ENCODE data around the gene SLC22A5. TPM values are rescaled to one million over a fixed set of nuclear protein-coding genes. Genes with fewer than 3 reads are reported as not detected.

Gene SLC22A5
- total RNA-seq, 4 donors from 2014 or later, result 25.6 to 152 (median 110) TPM

- Histone ChIP-seq H3K4me1 (peaks cover 6 to 50% (median 12%) of the 10 kb centered on the region in 4 donors), H3K9me3 (no peaks in the 10 kb centered on the region), H3K4me3 (no peak overlapping the region), H3K27me3 (no peaks in the 10 kb centered on the region), H3K36me3 (peaks cover 0 to under 1% (median 0%) of the 10 kb centered on the region in 3 donors), H3K27ac (peak overlapping the region in 1 of 4 donors; percentile 4)
- TF ChIP-seq POLR2A (IDR thresholded peaks at IDR 0.05), result no peak
- TF ChIP-seq CTCF (IDR thresholded peaks at IDR 0.05), result no peak
- no peak for DNase-seq
These were observed 74.6 kb downstream of the SLC22A5 start for GRCh38 chr5:132444061-132444460.

Small RNAs within 50 kb of the gene (small RNA-seq; reads per million reads assigned to genes)
- 0 reads per million in 2 donors for gene MIR3936

Other genes with a start within 250 kb of the SLC22A5 start
- 10 to 100 TPM; 21.5 to 81.4 (median 51.2) TPM for gene P4HA2, start 141.9 kb upstream of the SLC22A5 start, total RNA-seq
- 10 to 100 TPM in 3 of 4 donors, 1 to 10 TPM in 1; 4.6 to 27.2 (median 18.5) TPM for gene PDLIM4, start 112.0 kb upstream of the SLC22A5 start, total RNA-seq
- gene SLC22A4, start 75.3 kb upstream of the SLC22A5 start, total RNA-seq, result 10 to 100 TPM in 3 of 4 donors, not detected in 1; 25.5 to 56.6 (median 37.3) TPM
- 100 to 1,000 TPM in 3 of 4 donors, 10 to 100 TPM in 1; 92.7 to 152 (median 122) TPM for gene IRF1, start 121.1 kb downstream of the SLC22A5 start, total RNA-seq
- not detected for gene IL5, start 173.8 kb downstream of the SLC22A5 start, total RNA-seq
- 100 to 1,000 TPM in 1 of 4 donors, 10 to 100 TPM in 3; 47.5 to 102 (median 54.3) TPM for gene RAD50, start 187.3 kb downstream of the SLC22A5 start, total RNA-seq

Measured in Peyer's patch (tissue), 4 donors.